Kidney (tissue), 14 donors: ENCODE results near the gene POGLUT2. TPM values are rescaled to one million over a fixed set of nuclear protein-coding genes. Genes with fewer than 3 reads are reported as not detected.
A peak's percentile ranks its signal among the peaks of the same experiment; 100 is the strongest.

Source experiments
- DNase-seq, 5 donors: peaks; one replicate each; pipeline ENCODE4 v3.0.0-alpha.2; 2013 to 2020
- FAIRE-seq: peaks from 2 replicates; lab custom pipeline; 2012; peaks lifted over from hg19 to GRCh38; lab: Jason Lieb, UNC
- H3K27ac ChIP-seq, 2 donors: one replicate each; pipeline ENCODE4 v1.7.0; 2013; ENCODE audit warnings: low read depth in 2 of 2, low read length in 2 of 2, inconsistent platforms in 1 of 2
- H3K27me3 ChIP-seq: one replicate; pipeline ENCODE4 v1.7.1; 2013; ENCODE audit warnings: low read length, inconsistent platforms; ENCODE audit not compliant: control insufficient read depth, insufficient read depth
- H3K36me3 ChIP-seq, 3 donors: one replicate each; pipeline versions ENCODE4 v1.7.0 to v1.7.1; 2013; ENCODE audit warnings: low read length in 3 of 3, control low read depth in 1 of 3, inconsistent platforms in 1 of 3; ENCODE audit not compliant: insufficient read depth in 3 of 3, control insufficient read depth in 2 of 3
- H3K4me1 ChIP-seq, 3 donors: one replicate each; pipeline versions ENCODE4 v1.7.0 to v1.7.1; 2013; ENCODE audit warnings: low read length in 3 of 3, inconsistent platforms in 1 of 3, low read depth in 1 of 3; ENCODE audit not compliant: control insufficient read depth in 2 of 3, insufficient read depth in 2 of 3
- H3K4me3 ChIP-seq, 3 donors: one replicate each; pipeline versions ENCODE4 v1.7.0 to v1.8.1; 2013; ENCODE audit warnings: low read length in 3 of 3, control low read depth in 1 of 3, inconsistent platforms in 1 of 3
- H3K9ac ChIP-seq, 3 donors: one replicate each; pipeline versions ENCODE4 v1.7.0 to v1.7.1; 2013; ENCODE audit warnings: low read length in 3 of 3, control low read depth in 1 of 3, inconsistent platforms in 1 of 3
- H3K9me3 ChIP-seq, 3 donors: one replicate each; pipeline versions ENCODE4 v1.7.0 to v1.7.1; 2013; ENCODE audit warnings: low read length in 3 of 3, control low read depth in 1 of 3, inconsistent platforms in 1 of 3; ENCODE audit not compliant: control insufficient read depth in 2 of 3, insufficient read depth in 1 of 3
- CTCF ChIP-seq: IDR thresholded peaks from 3 replicates; pipeline ENCODE4 v1.5.1; 2012; ENCODE audit warnings: mild to moderate bottlenecking, moderate library complexity, borderline replicate concordance; ENCODE audit not compliant: insufficient read depth; ENCODE audit errors: extremely low read depth
- intact Hi-C: fragments of 100-400 bp; cut with DNase I; formaldehyde crosslinking; loops from one replicate; pipeline ENCODE4 v1.11.1; 2022
- polyA plus RNA-seq: library from polyadenylated mRNA; stranded (reverse); fragments of 350-450 nt; fragmentation: Illumina TruSeq; extraction: RNeasy Lipid Tissue Mini Kit (QIAGEN cat#74804); gene quantifications from one replicate; pipeline ENCODE4 v1.2.3, GENCODE V29; 2014; ENCODE audit warnings: low read depth, low replicate concordance; ENCODE audit not compliant: insufficient read depth
- total RNA-seq: library from RNA; stranded (reverse); fragmentation: NEBNext Ultra II Directional; extraction: Animal tissue kit (Norgen Biotek cat#: 25700); gene quantifications from one replicate; pipeline ENCODE4 v1.2.1, GENCODE V29; 2021
- donor health status: control.
- donor health status: control.
- donor health status: control.
- donor health status: control.
- donor health status: control.
- donor health status: DM: yes; HTN: yes; CAD: no.
- donor health status: Normal renal cell carcinoma (clear cell type).

The POGLUT2 gene
- total and polyA plus RNA-seq, 2 donors from 2014 or later: 4.9 to 7.0 TPM

GRCh38 chr13:102774591-102775520, 23.9 kb downstream of the POGLUT2 start:
- intact Hi-C loops: no loop called here
- H3K27ac ChIP-seq: peak overlapping the region; percentile 85 to 86
- no peak for DNase-seq
- H3K36me3 ChIP-seq: no peaks in the 10 kb centered on the region
- no peak for TF ChIP-seq CTCF
- peaks cover 0 to 6% (median 4%) of the 10 kb centered on the region in 3 donors for H3K4me1 ChIP-seq
- H3K27me3 ChIP-seq: no peaks in the 10 kb centered on the region
- no peak overlapping the region for H3K4me3 ChIP-seq
- H3K9ac ChIP-seq: no peak overlapping the region
- FAIRE-seq: no peak
- no peaks in the 10 kb centered on the region for H3K9me3 ChIP-seq

GRCh38 chr13:102774214-102774568, 24.6 kb downstream of the POGLUT2 start:
- H3K36me3 ChIP-seq: no peaks in the 10 kb centered on the region
- no peak for TF ChIP-seq CTCF
- no peaks in the 10 kb centered on the region for H3K9me3 ChIP-seq
- H3K4me1 ChIP-seq: peaks cover 0 to 6% (median 4%) of the 10 kb centered on the region in 3 donors
- FAIRE-seq (no peak), DNase-seq (peak in 2 of 5 donors; percentile 73 to 76)
- H3K9ac ChIP-seq: peak overlapping the region in 2 of 3 donors; percentile 76 to 90
- H3K27ac ChIP-seq: peak overlapping the region; percentile 85 to 86
- peak overlapping the region; percentile 76 to 89 (median 87) for H3K4me3 ChIP-seq
- no peaks in the 10 kb centered on the region for H3K27me3 ChIP-seq
- intact Hi-C loops: no loop called here

GRCh38 chr13:102773441-102774213, 25.1 kb downstream of the POGLUT2 start, which contains the start of gene TEX30:
TEX30 (minus strand) TSS chr13:102773786; CDS start chr13:102770026, 3,760 bp downstream.
- H3K4me1 ChIP-seq: peaks cover 0 to 6% (median 4%) of the 10 kb centered on the region in 3 donors
- DNase-seq (peak; percentile 89 to 96 (median 92)), FAIRE-seq (no peak)
- peak within 1 kb of the TSS; percentile 76 to 90 (median 82) for H3K9ac ChIP-seq
- H3K9me3 ChIP-seq: no peaks in the 10 kb centered on the region
- H3K36me3 ChIP-seq: no peaks in the 10 kb centered on the region
- H3K27ac ChIP-seq: peak within 1 kb of the TSS; percentile 85 to 86
- peak within 1 kb of the TSS; percentile 81 to 89 (median 87) for H3K4me3 ChIP-seq
- intact Hi-C loops: no loop called here
- TF ChIP-seq CTCF: peak; percentile 24
- no peaks in the 10 kb centered on the region for H3K27me3 ChIP-seq
